Gastrocnemius medialis (tissue), 4 donors: ENCODE data around the gene ATP6V0A1.

Experiments used
- POLR2A ChIP-seq, 2 donors: fragments of 450-650 bp; IDR thresholded peaks; one replicate each; pipeline ENCODE4 v1.6.1; 2017; ENCODE audit warnings: antibody characterized with exemption in 2 of 2, mild to moderate bottlenecking in 2 of 2, moderate library complexity in 2 of 2
- TF ChIP-seq, protein P1 (sequence below), 5 experiments: fragments of 450-650 bp in 3 of 5; fragments of 200-600 bp in 2 of 5; sonication (generic) in 2 of 5; IDR thresholded peaks in 4 of 5; conservative IDR thresholded peaks in 1 of 5; 1 replicate in 4 of 5; 2 replicates in 1 of 5; pipeline ENCODE4 v1.5.1; 2016 to 2019; ENCODE audit warnings: antibody characterized with exemption in 5 of 5, mild to moderate bottlenecking in 3 of 5, moderate library complexity in 3 of 5

DNA sequence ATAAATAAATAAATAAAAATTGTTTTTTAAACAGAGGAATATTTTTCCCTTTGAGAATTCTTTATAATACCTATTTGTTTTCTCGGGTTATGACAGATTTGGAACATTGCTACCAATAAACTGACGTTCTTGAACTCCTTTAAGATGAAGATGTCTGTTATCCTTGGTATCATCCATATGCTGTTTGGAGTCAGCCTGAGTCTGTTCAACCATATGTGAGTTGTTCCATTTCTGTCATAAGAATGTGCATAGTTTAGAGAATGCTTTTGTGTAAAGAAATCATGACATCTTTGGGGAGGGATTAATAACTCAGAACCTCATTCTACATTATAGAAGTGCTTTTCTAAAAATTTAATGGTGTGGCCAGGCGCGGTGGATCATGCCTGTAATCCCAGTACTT is 40.1 kb downstream of the ATP6V0A1 start:
- TF ChIP-seq, protein P1, sequence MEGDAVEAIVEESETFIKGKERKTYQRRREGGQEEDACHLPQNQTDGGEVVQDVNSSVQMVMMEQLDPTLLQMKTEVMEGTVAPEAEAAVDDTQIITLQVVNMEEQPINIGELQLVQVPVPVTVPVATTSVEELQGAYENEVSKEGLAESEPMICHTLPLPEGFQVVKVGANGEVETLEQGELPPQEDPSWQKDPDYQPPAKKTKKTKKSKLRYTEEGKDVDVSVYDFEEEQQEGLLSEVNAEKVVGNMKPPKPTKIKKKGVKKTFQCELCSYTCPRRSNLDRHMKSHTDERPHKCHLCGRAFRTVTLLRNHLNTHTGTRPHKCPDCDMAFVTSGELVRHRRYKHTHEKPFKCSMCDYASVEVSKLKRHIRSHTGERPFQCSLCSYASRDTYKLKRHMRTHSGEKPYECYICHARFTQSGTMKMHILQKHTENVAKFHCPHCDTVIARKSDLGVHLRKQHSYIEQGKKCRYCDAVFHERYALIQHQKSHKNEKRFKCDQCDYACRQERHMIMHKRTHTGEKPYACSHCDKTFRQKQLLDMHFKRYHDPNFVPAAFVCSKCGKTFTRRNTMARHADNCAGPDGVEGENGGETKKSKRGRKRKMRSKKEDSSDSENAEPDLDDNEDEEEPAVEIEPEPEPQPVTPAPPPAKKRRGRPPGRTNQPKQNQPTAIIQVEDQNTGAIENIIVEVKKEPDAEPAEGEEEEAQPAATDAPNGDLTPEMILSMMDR (IDR thresholded peaks at IDR 0.05 in 4 of 5, conservative IDR thresholded peaks at IDR 0.05 in 1 of 5), result no peak
- no peak for TF ChIP-seq POLR2A (IDR thresholded peaks at IDR 0.05)
